HG03103 (cell line): ENCODE results near the gene PRF1.

ENCODE experiments used
- ATAC-seq: cut with Tn5 transposase; IDR thresholded peaks from one replicate; pipeline ENCODE4 v1.9.1; 2021; ENCODE audit warnings: low read depth; ENCODE audit not compliant: unreplicated experiment

Gene PRF1

GRCh38 chr10:70563230-70563629 lies 39.3 kb downstream of the PRF1 start:
- ATAC-seq, result no peak

GRCh38 chr10:70562036-70562755 lies 40.3 kb downstream of the PRF1 start:
- no peak for ATAC-seq

GRCh38 chr10:70561558-70561957 lies 41.0 kb downstream of the PRF1 start:
- ATAC-seq, result no peak

- ATAC-seq, result no peak
Observed at GRCh38 chr10:70561070-70561469, 41.5 kb downstream of the PRF1 start.

GRCh38 chr10:70560511-70560941 lies 42.0 kb downstream of the PRF1 start:
- no peak for ATAC-seq

- no peak for ATAC-seq
Observed at GRCh38 chr10:70559861-70560260, 42.7 kb downstream of the PRF1 start.

- no peak for ATAC-seq
Observed at GRCh38 chr10:70558871-70559810, 43.4 kb downstream of the PRF1 start.

- ATAC-seq, result no peak
Observed at GRCh38 chr10:70558295-70558694, 44.2 kb downstream of the PRF1 start.

GRCh38 chr10:70557876-70558275 lies 44.7 kb downstream of the PRF1 start:
- no peak for ATAC-seq

GRCh38 chr10:70557086-70557845 lies 45.3 kb downstream of the PRF1 start:
- ATAC-seq, result no peak

- ATAC-seq, result no peak
Observed at GRCh38 chr10:70555371-70555770, 47.2 kb downstream of the PRF1 start.

GRCh38 chr10:70552586-70552985 lies 50.0 kb downstream of the PRF1 start:
- ATAC-seq, result no peak

GRCh38 chr10:70551971-70552422 lies 50.5 kb downstream of the PRF1 start:
- ATAC-seq, result no peak

- no peak for ATAC-seq
Observed at GRCh38 chr10:70551466-70551865, 51.1 kb downstream of the PRF1 start.

- no peak for ATAC-seq
Observed at GRCh38 chr10:70550459-70550858, 52.1 kb downstream of the PRF1 start.

- ATAC-seq, result no peak
Observed at GRCh38 chr10:70549962-70550458, 52.5 kb downstream of the PRF1 start.

GRCh38 chr10:70549351-70549961 lies 53.1 kb downstream of the PRF1 start:
- no peak for ATAC-seq
